GM19467 (cell line): Measurements from ENCODE around the gene INHBC.

Experiments used
- ATAC-seq: cut with Tn5 transposase; IDR thresholded peaks from one replicate; pipeline ENCODE4 v1.9.1; 2021; ENCODE audit warnings: mild to moderate bottlenecking, moderate library complexity; ENCODE audit not compliant: unreplicated experiment

The INHBC gene

DNA sequence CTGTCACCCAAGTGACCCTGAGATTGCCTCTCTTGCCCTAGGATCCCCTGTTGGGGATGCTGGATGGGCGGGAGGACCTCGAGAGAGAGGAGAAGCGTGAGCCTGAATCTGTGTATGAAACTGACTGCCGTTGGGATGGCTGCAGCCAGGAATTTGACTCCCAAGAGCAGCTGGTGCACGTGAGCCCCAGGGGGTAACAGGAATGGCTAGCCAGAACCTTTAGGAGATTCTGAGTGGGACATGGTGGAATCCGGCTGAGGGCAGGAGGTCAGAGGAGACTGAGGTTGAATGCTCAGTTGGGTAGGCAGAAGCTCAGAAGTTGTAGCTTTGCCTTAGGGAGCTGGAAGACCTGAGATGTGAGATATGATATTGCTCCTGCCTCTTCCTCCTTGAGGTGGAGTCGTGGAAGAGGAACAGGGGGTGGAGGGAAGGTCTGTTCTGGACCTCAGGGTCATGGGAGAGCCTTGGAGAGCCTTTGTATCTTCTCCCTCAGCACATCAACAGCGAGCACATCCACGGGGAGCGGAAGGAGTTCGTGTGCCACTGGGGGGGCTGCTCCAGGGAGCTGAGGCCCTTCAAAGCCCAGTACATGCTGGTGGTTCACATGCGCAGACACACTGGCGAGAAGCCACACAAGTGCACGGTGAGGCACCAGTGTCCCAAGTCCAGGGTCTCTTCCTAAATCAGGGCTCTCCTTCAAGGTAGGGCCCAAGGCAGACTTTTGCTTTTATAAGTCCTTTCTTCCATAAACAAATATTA, 31.3 kb downstream of the INHBC start:
- no peak for ATAC-seq

DNA sequence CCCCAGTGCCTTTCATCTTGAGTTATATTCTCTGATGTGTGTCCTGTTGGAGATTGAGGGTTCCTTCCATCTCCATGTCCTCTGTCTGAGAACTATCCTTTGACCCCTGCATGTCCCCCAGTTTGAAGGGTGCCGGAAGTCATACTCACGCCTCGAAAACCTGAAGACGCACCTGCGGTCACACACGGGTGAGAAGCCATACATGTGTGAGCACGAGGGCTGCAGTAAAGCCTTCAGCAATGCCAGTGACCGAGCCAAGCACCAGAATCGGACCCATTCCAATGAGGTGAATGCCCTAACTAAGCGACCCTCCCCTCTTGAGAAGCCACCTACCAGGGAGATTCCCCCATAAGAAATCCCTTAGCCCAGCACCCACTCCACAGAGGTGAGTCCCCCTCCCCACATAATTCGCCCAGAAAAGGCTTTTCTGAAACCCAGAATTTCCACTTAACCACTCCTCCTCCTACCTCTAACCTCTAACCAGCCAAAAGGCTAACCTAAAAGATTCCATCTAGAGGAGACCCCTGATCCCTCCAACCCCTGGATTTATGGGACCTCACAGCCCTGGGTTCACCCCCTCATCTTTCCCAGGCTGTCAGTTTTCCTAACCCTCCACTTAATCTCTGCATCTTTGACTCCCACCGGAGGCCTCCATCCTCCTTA, 32.8 kb downstream of the INHBC start:
- ATAC-seq, result no peak

DNA sequence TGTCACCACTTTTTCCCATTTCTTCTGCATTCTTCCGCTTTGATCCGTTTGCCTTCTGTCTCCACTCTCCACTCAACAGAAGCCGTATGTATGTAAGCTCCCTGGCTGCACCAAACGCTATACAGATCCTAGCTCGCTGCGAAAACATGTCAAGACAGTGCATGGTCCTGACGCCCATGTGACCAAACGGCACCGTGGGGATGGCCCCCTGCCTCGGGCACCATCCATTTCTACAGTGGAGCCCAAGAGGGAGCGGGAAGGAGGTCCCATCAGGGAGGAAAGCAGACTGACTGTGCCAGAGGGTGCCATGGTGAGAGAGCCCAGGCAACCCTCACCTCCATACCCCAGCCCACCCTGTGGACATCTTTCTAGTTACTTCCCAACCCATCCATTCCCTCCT, 33.3 kb downstream of the INHBC start:
- ATAC-seq, result no peak

DNA sequence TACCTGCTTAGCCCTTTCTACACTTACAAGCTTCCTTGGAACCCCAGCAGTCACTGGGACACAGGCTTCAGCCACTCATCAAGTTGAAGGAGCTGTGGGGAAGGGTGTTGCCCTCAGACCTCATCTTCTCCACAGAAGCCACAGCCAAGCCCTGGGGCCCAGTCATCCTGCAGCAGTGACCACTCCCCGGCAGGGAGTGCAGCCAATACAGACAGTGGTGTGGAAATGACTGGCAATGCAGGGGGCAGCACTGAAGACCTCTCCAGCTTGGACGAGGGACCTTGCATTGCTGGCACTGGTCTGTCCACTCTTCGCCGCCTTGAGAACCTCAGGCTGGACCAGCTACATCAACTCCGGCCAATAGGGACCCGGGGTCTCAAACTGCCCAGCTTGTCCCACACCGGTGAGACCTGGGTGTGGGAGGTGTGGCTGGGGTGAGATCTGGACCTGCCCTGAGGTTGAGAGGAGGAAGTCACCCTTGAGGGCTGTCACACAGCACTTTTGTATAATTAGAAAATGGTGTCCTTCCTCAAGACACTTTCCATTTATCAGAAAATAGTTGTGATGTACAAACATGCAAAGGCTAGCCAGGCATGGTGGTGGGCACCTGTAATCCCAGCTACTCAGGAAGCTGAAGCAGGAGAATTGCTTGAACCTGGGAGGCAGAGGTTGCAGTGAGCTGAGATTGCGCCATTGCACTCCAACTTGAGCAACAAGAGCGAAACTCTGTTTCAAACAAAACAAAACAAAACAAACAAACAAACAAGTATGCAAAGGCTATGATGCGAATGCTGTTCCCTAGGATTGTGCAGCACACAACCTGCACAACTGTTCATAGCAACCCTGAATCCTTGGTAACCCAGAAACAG, 34.9 kb downstream of the INHBC start:
- ATAC-seq, result no peak

DNA sequence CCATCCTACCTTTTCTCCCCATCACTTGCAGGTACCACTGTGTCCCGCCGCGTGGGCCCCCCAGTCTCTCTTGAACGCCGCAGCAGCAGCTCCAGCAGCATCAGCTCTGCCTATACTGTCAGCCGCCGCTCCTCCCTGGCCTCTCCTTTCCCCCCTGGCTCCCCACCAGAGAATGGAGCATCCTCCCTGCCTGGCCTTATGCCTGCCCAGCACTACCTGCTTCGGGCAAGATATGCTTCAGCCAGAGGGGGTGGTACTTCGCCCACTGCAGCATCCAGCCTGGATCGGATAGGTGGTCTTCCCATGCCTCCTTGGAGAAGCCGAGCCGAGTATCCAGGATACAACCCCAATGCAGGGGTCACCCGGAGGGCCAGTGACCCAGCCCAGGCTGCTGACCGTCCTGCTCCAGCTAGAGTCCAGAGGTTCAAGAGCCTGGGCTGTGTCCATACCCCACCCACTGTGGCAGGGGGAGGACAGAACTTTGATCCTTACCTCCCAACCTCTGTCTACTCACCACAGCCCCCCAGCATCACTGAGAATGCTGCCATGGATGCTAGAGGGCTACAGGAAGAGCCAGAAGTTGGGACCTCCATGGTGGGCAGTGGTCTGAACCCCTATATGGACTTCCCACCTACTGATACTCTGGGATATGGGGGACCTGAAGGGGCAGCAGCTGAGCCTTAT, 35.8 kb downstream of the INHBC start:
- ATAC-seq, result no peak

DNA sequence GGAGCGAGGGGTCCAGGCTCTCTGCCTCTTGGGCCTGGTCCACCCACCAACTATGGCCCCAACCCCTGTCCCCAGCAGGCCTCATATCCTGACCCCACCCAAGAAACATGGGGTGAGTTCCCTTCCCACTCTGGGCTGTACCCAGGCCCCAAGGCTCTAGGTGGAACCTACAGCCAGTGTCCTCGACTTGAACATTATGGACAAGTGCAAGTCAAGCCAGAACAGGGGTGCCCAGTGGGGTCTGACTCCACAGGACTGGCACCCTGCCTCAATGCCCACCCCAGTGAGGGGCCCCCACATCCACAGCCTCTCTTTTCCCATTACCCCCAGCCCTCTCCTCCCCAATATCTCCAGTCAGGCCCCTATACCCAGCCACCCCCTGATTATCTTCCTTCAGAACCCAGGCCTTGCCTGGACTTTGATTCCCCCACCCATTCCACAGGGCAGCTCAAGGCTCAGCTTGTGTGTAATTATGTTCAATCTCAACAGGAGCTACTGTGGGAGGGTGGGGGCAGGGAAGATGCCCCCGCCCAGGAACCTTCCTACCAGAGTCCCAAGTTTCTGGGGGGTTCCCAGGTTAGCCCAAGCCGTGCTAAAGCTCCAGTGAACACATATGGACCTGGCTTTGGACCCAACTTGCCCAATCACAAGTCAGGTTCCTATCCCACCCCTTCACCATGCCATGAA, 36.5 kb downstream of the INHBC start:
- no peak for ATAC-seq

DNA sequence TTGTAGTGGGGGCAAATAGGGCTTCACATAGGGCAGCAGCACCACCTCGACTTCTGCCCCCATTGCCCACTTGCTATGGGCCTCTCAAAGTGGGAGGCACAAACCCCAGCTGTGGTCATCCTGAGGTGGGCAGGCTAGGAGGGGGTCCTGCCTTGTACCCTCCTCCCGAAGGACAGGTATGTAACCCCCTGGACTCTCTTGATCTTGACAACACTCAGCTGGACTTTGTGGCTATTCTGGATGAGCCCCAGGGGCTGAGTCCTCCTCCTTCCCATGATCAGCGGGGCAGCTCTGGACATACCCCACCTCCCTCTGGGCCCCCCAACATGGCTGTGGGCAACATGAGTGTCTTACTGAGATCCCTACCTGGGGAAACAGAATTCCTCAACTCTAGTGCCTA, 37.1 kb downstream of the INHBC start:
- no peak for ATAC-seq

DNA sequence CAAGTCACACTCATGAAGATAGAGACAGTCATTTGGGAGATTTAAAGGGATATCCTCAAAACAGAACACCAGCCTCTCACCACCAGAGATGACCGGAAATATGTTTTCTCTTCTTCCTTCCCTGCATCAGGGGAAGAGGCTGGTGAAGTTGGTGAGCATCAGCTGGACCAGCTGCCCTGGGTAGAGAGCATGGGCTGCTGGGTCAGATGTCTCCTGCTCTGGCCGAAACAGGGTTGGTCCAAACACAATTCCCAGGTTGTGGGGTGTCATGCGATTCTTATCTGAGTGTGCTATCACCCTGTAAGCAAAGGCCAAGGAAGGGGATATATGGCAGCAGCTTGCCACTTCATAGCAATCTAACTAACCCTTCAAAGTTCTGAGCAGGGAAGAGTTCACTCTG, 37.8 kb downstream of the INHBC start:
- no peak for ATAC-seq

DNA sequence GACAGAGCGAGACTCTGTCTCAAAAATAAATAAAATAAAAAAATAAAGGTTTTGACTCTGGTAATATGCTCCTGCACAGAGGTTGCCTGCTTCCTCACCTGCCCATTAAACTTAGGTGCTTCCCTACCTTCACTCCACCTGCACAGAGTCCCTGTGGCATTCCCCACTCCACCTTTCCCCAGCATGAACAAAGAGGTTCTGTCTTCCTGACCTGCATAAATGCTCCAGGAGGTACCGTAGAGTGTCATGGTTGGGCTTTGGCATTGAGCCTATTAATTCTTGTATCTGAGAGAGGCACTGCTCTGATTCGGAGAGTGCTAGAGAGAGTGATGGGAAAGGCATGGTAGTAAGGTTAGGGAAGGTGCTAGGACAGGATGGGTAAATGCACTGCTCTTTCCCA, 38.8 kb downstream of the INHBC start:
- ATAC-seq, result no peak

DNA sequence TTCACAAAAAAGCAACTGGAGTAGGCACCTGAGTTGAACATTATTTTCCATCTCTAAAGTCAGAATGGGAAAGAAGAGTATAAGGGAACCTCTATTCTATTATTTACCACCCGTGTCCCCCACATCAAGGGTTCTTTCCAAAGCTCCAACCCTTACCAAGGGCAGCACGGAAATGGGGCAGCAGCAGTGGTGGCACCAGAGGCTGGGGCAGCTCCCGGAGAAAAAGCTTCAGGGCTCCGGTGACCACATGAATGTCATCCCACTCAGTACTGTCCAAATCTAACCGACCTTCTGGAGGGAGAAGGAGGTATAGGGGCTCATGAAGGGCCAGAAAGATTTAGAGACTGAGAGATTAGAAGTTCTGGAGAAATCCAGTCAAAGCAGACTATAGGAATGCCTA, 39.3 kb downstream of the INHBC start:
- ATAC-seq, result no peak

DNA sequence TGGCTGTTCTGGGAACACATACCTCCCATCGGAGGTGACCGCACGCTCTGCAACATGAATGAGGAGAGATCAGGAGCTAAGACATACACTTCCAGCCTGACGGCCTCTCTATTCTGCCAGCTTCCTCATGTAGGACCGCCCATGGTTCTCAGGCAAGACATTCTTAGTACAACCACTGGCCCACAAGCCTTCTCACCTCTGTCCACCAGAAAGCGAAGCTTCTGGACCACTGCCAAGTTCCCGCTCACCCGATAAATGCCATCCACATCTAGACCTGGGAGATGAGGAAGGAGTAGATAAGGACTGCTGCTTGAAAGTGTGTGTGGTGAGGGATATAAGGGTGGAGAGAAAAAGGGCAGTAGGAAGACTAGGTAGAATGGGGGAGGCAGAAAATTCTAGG, 39.8 kb downstream of the INHBC start:
- ATAC-seq, result no peak

DNA sequence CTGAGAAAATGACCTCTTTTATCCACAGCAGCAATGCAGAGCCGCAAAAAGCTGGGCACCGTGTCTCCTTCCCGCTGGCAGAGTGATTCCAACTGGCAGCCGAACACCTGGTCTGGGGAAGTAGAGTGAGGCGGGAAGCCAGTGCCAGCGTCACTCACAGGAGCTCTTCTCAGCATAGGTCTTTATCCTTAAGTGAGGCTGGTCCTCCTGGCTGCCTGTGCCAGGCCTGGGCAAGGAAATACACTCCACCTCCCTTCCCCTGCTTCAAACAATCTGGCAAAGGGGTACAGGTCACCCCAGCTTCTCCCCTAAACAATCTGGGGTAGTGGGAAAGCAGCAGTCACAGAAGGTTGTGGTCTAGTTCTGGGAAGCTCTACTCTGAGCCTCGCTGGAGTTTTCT, 40.3 kb downstream of the INHBC start:
- ATAC-seq, result no peak

DNA sequence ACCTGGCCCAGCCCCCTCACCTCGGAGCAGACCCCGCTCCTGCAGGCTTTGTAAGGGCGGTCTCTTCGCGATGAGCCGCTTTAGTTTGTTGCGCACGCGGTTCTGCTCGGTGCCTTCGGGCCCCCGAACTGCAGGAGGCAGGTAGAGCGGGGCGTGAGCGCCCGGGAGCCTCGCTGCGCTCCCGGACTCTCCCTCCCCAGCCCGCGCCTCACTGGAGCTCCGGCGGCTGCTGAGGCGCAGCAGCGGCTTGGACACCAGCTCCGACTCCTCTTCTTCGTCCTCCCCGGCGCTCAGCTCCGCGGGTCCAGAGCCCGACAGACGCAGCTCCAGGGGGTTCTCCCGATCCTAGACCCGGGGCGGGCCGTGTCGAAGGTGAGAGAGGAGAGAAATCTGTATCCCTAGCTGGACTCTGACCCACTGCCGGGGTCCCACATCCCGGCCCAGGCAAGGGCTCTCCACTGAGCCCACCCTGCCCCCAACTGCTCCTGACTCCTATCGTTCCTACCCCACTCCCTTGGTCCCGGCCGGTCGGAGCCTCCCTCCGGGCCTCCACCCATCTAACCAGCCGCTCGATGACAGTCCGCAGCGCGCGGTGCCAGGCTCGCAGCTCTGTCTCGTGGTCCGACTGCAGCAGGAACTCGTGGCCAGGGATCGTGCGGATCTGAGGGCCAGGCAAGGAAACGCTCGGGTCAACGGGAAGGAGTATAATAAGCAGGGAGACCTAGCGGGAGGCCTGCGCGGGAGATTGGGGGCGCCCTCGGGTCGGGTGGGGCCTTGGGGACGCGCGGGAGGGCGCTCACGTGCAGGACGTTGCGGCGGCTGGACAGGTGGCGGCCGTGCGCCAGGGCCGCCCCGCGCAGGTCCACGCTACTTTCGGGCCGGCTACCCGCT, 40.9 kb downstream of the INHBC start:
- ATAC-seq, result no peak

DNA sequence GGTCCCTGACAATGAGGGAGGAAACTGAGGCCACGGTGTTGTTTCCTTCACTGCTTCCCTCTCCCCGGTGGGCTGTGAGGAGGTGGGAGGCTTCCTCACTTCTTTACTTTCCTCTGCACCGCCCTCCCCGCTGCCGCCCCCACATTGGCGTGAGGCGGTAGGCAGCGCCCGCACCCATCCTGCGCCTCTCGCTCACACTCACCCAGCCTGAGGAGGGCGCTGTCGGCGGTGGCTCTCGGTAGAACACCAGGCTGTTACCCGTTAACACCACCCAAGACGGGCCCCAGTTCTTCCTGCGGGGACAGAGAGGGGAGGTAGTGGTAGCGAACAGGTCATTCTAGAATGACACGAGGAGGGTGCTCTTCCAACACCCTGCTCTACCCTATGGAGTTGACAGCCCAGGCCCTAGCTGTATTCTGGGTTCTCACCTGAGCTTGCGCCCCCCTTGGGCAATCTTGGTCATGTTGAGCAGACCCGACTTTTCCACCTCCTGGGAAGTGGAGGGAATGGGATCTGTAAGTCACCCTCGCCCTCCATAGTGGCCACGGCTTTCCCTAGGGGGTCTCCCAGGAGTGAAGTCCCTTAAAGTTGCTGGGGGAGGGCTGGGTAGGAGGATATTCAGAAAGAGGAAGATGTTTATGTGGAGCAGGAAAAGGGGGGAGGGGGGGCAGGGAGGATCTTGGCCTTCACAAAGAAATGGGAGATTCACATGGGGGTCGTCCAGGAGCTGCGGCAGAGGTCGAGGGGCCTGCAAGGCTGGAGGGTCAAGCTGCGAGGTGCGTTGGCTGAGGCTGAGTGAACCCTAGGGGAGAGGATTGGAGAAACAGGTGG, 41.8 kb downstream of the INHBC start:
- ATAC-seq, result no peak

DNA sequence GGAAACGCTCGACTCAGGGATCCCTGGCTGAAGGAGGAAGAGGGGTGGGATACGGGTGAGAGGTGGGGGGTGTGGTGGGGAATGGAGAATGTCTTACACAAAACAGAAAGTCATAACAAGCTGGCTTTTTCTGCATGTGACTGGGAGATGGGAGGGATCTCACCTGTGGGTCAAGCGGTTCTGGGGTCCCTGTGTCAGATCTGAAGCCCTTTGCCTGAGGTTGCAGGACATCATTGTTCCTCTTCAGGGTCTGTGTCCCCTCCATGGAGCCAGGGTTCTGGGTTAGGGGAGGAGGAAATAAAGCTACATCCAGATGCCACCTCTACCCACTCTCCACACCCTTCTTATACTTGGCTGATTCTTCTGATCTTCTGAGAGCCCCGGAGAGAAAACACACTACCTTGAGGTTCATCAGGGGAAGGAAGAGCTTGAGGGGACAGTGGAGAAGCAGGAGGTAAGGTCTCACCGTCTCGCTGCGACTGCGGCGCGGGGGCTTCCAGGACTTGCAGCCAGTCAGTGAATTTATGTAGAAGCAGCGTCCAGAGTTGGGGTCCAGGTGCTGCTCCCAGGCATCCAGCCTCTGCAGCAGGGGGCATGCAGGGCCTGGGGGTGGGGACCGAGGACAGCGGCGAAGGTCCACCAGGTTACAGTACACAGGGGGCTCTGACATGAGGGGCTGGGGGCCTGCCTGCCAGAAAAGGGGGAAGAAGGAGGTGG, 42.6 kb downstream of the INHBC start:
- ATAC-seq, result no peak

DNA sequence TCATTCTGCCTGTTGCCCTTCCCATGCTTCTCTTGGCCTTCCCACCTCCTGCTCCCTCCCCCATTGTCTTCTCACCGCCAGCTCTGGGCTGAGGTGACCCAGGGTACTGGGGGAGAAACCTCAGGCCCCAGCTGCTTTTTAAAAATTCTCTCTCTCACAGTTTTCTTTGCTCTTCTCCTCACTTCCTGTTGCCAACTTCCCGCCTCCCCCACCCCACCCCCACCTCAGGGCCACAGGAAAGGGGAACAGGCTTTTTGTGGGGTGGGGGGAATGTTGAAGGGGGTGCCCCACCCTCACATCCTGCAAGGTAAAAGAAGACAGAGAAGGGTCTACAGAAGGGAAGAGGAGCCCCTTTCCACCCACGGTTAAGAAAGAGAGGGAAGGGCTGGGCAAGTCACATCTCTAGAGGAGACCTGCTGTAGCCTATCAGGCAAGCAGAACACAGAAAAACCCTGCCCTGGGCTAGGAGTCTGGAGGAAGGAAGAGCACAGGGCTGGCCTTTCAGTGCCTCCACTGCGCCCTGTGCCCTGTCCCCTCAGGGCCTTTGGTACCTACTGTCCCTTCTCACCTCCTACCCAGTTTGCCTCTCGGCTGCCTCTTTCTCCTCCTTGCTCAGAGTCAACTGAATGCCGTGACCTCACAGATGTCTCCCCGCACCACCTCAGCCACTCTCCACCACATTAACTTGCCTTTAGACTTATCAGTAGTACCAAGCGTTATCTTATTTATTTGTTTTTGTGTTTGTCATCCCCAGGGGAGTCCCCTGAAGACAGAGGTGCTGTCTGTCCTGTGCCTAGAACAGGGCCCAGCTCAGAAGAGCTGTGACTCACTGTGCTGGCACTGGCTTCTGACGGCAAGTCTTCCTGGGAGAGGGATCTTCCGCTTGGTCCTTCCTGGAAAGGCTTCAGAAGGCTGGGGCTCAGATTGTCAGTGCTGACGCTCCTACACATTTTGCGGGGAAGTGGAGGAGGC, 43.4 kb downstream of the INHBC start:
- peak; percentile 33 for ATAC-seq

DNA sequence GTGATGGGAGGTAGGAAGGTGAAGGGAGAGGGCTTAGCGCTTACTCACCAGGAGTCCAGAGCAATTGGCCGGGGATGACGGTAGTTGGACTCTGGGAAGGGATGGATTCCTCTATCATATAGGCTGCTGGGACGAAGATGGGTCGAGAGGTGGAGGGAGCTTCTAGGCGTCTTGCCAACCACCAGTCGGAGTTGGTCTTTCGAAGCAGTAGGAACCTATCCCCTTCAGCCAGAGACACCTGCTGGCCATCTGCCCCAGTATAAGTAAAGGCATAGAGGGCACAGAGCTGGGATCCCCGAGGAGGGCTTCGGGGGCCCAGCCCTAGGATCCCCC, 44.4 kb downstream of the INHBC start:
- ATAC-seq, result no peak
